PC-3 (cell line): ENCODE data around the gene SCIMP.

Experiments
- EZH2 ChIP-seq: fragments of 300-600 bp; sonication (generic); IDR thresholded peaks from one replicate; pipeline ENCODE4 v1.6.1; 2017; ENCODE audit warnings: antibody characterized with exemption, mild to moderate bottlenecking, low read length; ENCODE audit not compliant: unreplicated experiment
- EZH2phosphoT487 ChIP-seq: fragments of 300-600 bp; sonication (generic); IDR thresholded peaks from 2 replicates; pipeline ENCODE4 v1.6.1; 2018; ENCODE audit warnings: mild to moderate bottlenecking, antibody characterized with exemption, low read length, borderline replicate concordance
- TF ChIP-seq, protein P1 (sequence below): fragments of 300-600 bp; sonication (generic); conservative IDR thresholded peaks from 2 replicates; pipeline ENCODE4 v1.5.1; 2017; ENCODE audit warnings: antibody characterized with exemption, low read depth, mild to moderate bottlenecking, low read length

DNA sequence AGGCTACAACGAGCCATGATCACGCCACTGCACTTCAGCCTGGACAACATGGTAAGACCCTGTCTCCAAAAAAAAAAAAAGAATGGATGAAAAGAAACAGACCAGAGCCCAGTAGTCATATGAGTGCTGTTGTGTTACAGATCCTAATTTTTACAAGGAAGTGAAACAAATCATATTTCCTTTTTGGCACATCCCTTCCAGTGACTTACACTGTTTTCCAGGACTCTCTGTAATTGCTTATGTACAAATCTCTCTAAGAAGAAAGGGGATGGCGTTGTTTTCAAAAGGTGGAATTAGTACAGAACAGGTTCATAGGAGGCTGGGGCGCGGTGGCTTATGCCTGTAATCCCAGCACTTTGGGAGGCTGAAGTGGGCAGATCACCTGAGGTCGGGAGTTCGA is 23.2 kb downstream of the SCIMP start:
- TF ChIP-seq, protein P1, sequence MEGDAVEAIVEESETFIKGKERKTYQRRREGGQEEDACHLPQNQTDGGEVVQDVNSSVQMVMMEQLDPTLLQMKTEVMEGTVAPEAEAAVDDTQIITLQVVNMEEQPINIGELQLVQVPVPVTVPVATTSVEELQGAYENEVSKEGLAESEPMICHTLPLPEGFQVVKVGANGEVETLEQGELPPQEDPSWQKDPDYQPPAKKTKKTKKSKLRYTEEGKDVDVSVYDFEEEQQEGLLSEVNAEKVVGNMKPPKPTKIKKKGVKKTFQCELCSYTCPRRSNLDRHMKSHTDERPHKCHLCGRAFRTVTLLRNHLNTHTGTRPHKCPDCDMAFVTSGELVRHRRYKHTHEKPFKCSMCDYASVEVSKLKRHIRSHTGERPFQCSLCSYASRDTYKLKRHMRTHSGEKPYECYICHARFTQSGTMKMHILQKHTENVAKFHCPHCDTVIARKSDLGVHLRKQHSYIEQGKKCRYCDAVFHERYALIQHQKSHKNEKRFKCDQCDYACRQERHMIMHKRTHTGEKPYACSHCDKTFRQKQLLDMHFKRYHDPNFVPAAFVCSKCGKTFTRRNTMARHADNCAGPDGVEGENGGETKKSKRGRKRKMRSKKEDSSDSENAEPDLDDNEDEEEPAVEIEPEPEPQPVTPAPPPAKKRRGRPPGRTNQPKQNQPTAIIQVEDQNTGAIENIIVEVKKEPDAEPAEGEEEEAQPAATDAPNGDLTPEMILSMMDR, result no peak
- no peak for TF ChIP-seq EZH2
- no peak for TF ChIP-seq EZH2phosphoT487
